HG02970 (cell line): ENCODE results near the gene F3.
"Not testable (repeated sequence)": the region's sequence is repeated elsewhere in the genome, so short reads cannot be mapped to it uniquely, and the experiment has no call there.

Experiments
- ATAC-seq: cut with Tn5 transposase; IDR thresholded peaks from one replicate; pipeline ENCODE4 v1.9.1; 2021; ENCODE audit warnings: mild to moderate bottlenecking, moderate library complexity, moderate number of reproducible peaks; ENCODE audit not compliant: unreplicated experiment, low FRiP score

F3 gene

DNA sequence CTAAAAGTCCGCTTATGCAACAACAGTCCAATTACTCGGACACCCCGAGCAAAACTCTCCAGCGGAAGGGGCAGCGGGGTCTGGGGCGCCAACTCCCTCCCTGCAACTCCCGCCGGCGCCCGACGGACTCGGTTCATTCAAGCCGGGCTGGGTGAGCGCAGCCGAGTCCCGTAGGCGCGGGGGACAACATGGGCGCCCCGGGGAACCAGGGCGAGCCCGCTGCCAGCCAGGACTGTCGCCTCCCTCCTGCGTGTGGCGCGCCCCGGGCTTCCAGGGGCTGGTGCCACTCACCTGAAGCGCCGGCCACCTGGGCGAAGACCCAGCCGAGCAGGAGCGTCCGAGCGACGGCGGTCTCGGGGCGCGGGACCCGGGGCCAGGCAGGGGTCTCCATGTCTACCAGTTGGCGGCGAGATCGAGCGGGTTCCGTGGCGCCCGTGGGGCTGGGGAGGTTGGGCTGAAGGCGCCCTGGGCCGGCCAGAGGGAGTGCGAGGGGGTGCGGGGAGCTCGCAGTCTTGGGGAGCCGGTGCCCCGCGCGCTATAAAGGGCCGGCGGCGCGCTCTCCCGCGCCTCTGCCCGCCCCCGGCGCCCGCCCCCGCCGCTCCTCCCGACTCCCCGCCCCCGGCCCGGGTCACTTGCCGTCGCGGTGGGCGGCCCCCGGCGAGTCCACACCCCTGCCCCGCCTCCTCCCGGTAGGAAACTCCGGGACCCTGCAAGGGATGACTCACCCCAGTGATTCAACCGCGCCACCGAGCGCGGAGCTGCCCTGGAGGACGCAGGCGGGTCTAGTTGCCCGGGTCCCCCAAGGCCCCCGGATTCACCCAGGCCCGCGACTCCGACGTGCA lies at the start of gene F3:
F3 (minus strand) TSS at position 514 of the 842 bp plus-strand sequence; CDS start at position 391, 123 bp downstream.
- ATAC-seq, result peak; percentile 80

DNA sequence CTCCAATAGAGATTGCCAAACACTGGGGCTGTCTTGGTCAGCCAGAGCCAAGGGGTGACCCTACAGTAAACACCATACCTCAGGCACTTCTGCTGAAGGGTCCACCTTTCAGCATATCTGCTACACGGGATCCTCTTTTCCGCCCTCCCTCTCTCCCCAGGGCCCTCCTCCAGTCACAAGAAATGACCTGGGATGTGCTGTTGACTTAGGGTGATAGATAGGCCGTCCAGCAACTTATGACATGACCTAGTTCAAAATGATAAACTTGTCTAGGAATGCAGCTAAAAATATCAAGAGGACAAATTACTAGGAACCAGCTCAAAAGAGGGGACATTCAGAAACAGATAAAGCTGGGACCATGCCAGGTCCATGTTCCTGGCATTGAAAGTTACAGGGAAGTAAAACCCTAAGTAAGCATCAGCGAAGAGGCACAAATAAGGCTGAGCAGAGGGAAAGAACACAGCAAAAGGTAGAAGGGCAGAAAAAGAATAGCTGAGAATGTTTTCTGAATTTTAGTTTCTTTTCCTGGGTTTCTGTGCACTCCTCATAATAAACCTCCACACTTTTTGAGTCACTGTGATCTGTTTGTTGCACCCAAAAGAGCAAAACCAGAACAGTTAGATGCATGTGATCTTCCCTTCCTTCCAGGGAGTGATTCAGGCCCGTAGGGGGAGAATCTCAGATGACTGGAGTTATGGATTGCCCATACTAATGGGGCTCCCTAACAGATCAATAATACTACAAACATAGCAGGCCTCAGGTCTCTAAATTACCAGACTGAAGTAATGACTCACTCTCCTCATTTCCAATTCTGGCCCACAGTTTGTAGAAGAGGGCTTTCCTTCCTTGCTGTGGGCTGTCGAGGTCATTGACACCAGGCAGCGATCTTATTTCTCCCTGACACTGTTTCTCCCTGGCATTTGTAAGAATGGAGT lies 48.9 kb upstream of the F3 start:
- ATAC-seq, result no peak

DNA sequence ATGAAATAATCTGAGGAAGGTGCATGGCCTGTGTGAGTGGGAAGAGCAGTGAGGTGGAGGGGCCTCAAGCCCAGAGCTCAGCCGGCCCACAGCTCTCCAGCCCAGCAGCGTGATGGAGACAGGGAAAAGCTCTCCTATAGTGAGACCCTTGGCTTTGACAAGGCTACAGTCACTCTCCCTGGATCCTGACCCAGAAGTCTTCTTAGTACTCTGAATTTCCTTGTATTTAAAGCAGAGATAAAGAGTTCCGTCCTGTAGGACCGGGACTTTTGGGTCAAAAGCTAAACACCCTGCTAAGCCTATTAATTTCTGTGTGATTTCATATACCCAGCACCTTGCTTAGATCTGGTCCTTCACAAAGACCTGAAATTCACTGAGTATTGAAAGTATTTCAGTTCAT lies 48.2 kb upstream of the F3 start:
- no peak for ATAC-seq

DNA sequence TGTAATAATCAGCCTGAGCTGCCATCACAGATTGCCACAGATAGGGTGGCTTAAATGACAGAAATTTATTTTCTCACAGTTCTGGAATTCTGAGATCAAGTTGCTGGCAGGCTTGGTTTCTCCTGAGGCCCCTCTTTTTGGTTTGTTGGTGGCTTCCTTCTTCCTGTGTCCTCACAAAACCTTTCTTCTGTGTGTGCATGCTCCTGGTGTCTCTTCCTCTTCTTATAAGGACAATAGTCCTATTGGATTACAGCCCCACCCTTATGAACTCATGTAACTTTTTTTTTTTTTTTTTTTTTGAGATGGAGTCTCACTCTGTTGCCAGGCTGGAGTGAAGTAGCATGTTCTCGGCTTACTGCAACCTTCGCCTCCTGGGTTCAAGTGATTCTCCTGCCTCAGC lies 41.0 kb upstream of the F3 start:
- ATAC-seq, result no peak

DNA sequence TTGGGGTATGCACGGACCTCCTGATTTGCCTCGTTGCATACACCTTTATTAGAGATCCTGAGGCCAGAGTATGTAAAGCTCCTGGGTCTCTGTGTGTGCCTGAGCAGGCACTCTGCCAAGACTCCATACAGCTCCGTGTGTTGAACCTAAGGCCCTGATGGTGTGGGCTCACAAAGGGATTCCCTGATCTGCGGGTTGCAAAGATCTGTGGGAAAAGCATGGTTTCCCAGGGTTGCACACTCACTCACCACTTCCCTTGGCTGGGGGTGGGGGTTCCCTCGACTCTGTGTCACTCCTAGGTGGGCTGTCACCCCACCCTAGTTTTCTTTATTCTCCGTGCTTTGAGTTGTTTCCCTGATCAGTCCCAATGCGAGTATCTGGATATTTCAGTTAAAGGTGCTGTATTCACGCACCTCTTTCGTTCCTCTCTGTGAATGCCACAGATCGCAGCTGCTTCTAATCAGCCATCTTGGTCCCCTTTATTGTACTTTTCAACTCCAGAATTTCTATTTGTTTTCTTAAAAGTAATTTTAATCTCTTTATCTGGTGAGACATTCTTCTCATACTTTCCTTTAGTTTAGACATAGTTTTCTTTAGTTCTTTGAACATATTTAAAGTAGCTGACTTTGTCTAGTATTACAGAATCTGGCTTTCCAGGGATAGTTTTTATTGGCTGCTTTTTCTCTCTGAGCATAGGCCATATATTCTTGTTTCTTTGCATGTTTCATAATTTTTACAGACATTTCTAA lies 39.0 kb upstream of the F3 start:
- no peak for ATAC-seq

DNA sequence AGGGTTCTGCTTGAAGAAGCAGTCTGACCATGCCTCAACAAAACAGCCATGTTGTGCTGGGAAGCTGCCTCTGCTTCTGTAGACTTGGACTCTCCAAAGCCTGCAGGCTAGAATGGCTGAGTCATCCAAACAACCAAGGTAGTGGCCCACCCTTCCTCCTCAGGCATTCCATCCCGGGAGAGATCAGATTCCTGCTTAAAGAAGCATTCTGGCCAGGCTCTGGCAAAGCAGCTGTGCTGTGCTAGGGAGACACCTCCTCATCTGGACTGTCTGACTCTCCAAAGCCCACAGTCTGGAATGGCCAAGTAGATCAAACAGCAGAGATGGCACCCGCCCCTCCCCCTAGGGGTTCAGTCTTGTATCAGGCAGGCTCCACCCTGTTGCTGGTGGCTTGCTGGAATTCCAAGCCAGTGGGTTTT lies 38.3 kb upstream of the F3 start:
- ATAC-seq, result no peak

DNA sequence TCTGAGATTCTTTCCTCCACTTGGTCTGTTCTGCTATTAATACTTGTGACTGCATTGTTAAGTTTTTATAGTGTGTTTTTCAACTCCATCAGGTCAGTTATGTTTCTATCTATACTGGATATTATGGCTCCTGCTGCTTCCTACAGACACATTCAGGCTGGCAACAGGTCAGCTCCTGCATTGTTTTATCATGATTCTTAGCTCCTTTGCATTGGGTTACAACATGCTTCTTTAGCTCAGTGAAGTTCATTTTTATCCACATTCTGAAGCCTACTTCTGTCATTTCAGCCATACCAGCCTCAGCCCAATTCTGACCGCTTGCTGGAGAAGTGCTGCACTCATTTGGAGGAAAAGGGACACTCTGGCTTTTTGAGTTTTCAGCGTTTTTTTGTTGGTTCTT lies 37.3 kb upstream of the F3 start:
- no peak for ATAC-seq

DNA sequence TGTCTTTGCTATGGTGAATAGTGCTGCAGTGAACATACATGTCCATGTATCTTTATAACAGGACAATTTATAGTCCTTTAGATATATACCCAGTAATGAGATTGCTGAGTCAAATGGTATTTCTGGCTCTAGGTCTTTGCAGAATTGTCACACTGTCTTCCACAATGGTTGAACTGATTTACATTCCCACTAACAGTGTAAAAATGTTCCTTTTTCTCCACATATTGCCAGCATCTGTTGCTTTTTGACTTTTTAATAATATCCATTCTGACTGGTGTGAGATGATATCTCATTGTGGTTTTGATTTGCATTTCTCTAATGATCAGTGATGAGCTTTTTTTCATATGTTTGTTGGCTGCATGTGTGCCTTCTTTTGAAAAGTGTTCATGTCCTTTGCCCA lies 32.4 kb upstream of the F3 start:
- ATAC-seq, result not testable (repeated sequence)

DNA sequence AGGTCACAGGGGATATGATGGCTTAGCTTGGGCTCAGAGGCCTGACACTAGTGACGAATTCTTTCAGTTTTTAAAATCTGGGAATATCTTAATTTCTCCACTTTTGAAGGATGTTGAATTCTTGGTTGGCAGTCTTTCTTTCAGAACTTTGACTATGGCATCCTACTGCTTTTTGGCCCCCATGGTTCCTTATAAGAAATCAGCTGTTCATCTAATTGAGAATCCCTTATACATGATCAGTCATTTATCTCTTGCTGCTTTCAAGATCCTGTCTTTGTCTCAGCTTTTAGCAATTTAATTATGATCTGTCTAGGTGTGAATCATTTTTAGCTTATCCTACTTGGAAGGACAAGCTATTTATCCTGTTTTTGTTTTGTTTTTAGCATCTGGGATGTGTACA lies 31.2 kb upstream of the F3 start:
- ATAC-seq, result no peak

DNA sequence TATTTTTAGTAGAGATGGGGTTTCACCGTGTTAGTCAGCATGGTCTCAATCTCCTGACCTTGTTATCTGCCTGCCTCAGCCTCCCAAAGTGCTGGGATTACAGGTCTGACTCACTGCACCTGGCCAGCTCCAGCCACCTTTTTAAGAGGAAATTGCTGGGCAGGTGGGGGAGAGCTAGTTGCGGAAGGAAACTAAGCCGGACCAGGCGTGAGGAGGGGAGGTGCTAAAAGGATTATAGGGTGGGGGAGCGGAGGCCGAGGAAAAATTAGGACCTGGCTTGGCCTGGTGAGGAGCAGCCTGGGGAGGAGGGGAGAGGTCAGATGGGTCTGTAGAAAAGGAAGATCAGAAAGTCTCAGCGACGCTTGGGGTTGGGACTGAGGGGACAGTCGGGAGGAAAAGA lies 29.4 kb upstream of the F3 start:
- ATAC-seq, result not testable (repeated sequence)

DNA sequence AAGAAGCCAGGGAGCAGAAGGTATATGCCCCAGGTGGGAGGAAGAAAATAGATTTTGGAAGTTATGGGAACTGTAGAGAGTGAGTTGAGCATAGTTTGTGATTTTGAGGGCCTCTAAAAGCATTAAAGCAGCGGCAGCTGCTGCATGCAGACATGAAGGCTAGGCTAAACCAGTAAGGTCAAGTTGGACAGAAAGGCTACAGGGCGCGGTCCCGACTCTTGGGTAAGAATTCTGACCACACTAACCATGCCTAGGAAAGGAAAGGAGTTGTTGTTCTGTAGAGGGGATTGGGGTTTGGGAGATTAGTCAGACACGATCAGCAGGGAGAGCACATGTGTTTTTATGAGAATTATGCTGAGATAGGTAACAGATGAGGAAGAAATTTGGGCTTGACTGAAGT lies 27.2 kb upstream of the F3 start:
- not testable (repeated sequence) for ATAC-seq

DNA sequence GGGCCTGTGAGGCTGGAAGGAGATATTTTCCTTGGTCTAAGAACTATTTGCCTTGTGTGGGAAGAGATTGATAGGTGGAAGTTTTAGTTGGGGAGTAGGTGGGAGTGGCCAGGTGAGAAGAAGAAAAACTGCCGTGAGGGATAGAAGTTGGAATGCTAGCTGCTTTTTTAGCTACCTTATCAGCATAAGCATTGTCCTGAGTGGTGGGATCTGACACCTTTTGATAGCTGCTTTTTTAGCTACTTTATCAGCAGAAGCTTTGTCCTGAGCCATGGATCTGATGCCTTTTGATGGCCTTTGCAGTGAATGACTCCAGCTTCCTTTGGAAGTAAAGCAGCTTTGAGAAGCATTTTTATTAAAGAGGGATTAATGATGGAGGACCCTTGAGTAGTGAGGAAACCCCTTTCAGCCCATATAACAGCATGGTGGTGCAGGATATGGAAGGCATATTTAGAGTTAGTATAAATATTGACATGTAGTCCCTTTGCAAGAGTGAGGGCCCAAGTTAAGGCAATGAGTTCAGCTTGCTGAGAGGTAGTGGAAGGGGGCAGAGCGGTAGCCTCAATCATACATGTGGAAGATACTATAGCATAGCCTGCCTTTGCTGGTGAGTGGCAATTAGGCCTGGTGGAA lies 26.5 kb upstream of the F3 start:
- ATAC-seq, result not testable (repeated sequence)

DNA sequence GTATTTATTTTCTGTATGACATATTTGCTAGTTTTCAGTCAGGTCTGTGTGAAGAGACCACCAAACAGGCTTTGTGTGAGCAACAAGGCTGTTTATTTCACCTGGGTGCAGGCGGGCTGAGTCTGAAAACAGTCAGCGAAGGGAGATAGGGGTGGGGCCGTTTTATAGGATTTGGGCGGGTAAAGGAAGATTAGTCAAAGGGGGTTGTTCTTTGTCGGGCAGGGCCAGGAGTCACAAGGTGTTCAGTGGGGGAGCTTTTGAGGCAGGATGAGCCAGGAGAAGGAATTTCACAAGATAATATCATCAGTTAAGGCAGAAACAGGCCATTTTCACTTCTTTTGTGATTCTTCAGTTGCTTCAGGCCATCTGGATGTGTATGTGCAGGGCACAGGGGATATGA lies 24.9 kb upstream of the F3 start:
- ATAC-seq, result not testable (repeated sequence)

DNA sequence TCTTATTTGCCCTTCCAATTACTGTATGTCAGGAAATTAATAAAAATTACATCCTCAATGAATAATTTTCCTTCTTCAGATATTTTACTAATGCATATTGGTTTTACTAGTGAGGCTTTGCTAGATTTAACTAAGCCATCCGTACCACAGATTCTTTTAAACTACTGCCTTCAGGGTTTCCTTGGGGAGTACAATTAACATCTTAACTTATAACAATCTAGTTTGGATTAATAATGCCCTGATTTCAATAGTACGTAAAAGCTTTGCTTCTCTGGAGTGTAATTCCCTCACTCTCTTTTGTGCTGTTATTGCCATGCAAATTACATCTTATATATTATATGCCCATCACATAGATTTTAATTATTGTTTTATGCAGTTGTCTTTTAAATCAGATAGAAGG lies 24.3 kb upstream of the F3 start:
- ATAC-seq, result no peak

DNA sequence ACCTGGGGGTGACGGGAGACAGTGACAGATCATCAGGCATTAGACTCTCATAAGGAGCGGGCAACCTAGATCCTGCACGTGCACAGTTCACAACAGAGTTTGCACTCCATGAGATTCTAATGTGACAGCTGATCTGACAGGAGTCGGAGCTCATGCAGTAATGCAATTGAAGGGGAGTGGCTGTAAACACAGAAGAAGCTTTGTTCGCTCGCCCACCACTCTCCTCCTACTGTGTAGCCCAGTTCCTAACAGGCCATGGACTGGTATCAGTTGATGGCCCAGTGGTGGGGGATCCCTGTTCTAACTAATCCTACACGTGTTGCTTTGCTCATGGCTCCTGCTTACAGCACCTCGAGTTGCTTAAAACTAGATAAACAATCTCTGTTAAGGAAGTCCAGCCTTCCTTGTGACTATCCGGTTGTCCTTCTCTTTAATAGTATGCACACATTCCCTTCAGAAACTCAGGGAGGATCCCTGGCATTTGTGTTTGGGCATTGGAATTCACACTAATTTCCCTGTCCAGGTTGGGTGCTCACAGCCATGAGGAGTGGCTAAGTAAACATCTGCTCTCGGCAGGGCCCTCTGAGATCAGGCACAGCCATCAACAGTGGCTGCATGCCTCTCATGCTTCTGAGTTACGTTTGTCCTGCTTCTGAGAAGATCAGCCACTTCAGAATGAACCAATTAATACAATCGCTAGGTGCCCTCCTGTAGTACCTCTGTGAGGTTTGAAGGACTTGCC lies 21.1 kb upstream of the F3 start:
- no peak for ATAC-seq

DNA sequence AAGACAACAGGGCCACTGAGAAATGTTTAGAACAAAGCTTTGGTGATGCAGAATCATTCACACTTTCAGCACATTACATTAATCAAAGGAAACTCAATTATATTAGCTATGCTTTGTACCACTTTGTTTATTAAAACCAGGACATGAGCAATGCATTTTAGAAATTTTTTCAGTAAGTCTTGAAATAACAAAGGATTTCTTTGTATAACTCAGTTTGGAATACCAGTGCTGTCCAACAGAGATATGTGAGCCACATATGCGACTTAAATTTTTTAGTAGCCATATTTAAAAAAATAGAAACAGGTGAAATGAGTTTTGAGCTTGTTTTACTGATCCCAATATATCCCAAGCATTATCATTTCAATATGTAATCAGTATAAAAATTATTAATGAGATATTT lies 18.8 kb upstream of the F3 start:
- ATAC-seq, result no peak

DNA sequence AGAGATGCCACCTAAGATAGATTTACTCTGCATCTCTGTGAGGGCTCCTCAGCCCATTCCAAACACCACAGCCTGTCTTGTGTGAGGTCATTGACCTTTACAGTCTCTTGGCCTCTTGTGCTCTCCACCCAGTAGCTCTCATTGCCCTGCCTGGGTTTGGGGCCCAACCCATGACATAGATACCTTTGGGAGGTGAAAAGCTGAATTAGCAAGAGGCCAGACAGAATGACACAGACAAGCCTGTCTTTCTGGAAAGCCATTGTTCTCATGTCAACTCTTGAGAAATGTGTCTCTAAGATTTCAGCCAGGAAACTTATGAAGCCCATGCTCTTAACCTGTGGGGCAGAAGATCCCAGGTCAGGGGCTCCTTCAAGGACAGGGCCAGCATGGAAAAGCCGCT lies 18.4 kb upstream of the F3 start:
- ATAC-seq, result no peak

DNA sequence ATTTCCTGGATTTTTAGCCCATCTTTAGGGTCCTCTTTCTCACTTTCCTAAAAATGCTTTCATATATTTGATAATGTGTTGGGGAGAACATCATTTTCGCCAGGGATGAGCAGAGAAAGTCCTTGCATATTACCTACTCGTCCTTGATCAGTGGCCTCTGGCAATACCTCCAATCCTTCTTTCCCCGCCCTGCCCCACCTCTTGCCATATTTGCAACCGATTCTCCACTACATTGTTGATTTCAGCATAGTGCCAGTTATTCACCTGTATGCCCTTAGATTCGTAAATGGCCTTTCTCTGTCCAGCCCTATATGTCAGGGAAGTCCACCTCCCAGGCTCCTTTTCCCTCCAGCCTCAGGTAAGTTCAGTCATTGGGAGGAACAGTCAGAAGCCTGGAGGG lies 13.5 kb upstream of the F3 start:
- no peak for ATAC-seq

DNA sequence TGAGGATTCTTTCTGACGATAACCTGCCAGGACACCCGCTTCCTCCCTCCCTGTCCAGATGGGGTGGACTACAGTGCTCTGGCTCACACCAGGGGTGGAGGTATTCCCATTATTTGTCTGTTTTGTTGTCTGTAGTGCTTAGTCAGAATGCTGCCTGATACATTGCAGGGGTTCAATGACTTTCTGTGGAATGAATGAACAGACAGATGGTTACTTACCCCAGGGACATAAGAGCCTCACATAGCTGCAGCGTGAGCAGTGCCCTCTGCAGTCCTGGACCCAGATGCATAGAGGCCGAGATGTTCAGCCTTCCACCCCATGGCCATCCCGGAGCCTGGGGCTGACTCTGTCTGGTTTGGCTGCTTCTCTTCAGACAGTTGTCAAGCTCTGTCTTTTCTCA lies 13.0 kb upstream of the F3 start:
- ATAC-seq, result no peak

DNA sequence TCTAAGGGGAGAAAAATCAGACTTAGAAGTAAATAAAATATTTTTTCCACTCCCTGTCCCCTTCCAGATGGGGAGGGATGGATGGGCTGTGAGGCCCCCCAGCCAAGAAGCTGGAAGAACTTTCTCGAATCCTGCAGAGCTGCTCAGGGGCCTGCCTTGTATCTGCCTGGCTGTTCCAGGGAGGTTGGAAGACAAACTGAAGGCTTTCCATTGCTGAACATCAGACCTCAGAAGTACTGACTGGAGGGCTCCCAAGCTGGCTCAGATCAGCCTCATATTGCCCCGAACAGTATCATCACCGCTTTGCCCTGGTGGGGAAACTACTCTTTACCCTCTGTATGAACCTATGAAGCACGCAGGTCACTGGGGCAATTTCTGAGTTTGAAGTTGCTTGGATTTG lies 12.4 kb upstream of the F3 start:
- no peak for ATAC-seq
